GM12878 (cell line): ENCODE data around the gene ACADS. TPM values are rescaled to one million over a fixed set of nuclear protein-coding genes. Genes with fewer than 3 reads are reported as not detected.

Source experiments
- ATAC-seq: fragments of 200-7000 bp; cut with Tn5 transposase; 3 replicates; pipeline ENCODE4 v1.9.1; 2020; ENCODE audit warnings: mild to moderate bottlenecking, moderate library complexity
- BruUV-seq: library from RNA; stranded (reverse); fragments of 400-500 nt; replicated peaks from 2 replicates; lab custom pipeline; 2021; lab: Mats Ljungman, UMichigan
- CTCF ChIA-PET: fragments of 300-600 bp; sonication (Branson Sonifier 250); formaldehyde crosslinking; extraction: SDS; loops from one replicate; lab custom pipeline; 2021; ENCODE audit warnings: inconsistent platforms; lab: Yijun Ruan, JAX
- POLR2A ChIA-PET: fragments of 350-600 bp; formaldehyde crosslinking; extraction: SDS; loops from one replicate; lab custom pipeline; 2021; ENCODE audit warnings: inconsistent platforms; lab: Charles Lee
- RAD21 ChIA-PET: fragments of 300-600 bp; sonication (Branson Sonifier 250); formaldehyde crosslinking; loops from one replicate; lab custom pipeline; 2023; ENCODE audit warnings: antibody characterized with exemption; ENCODE audit not compliant: unreplicated experiment; lab: Charles Lee
- SMC1A ChIA-PET: fragments of 300-600 bp; sonication (Branson Sonifier 250); formaldehyde crosslinking; loops from one replicate; lab custom pipeline; 2023; ENCODE audit not compliant: unreplicated experiment, uncharacterized antibody; lab: Charles Lee
- DNase-seq: peaks from one replicate; pipeline ENCODE4 v3.0.0-alpha.2; 2011; ENCODE audit warnings: low read depth, low spot score
- FAIRE-seq: peaks from 3 replicates; lab custom pipeline; 2011; peaks lifted over from hg19 to GRCh38; lab: Jason Lieb, UNC
- H2AFZ ChIP-seq: 2 replicates; pipeline ENCODE4 v1.6.0; 2011; ENCODE audit warnings: low read depth, low read length, control low read depth; ENCODE audit not compliant: control insufficient read depth
- H3K27ac ChIP-seq: 2 replicates; pipeline ENCODE4 v1.5.1; 2011; ENCODE audit warnings: control low read depth; ENCODE audit not compliant: control insufficient read depth, insufficient read depth
- H3K27me3 ChIP-seq, 2 experiments: replicated peaks in 1 of 2; 2 replicates each; pipeline versions ENCODE4 v1.6.0 to v1.6.1; 2011; ENCODE audit warnings: low read length in 1 of 2; ENCODE audit not compliant: control insufficient read depth in 2 of 2, insufficient read depth in 2 of 2
- H3K36me3 ChIP-seq, 2 experiments: 2 replicates each; pipeline ENCODE4 v1.5.1; 2011; ENCODE audit warnings: low read length in 1 of 2; ENCODE audit not compliant: control insufficient read depth in 2 of 2, insufficient read depth in 2 of 2
- H3K4me1 ChIP-seq: 2 replicates; pipeline ENCODE4 v1.6.1; 2011; ENCODE audit warnings: mild to moderate bottlenecking, low read length, moderate library complexity, mixed read lengths; ENCODE audit not compliant: control insufficient read depth, insufficient read depth
- H3K4me2 ChIP-seq: 2 replicates; pipeline ENCODE4 v1.6.0; 2011; ENCODE audit warnings: control low read depth; ENCODE audit not compliant: control insufficient read depth, insufficient read depth
- H3K4me3 ChIP-seq: fragments of 200-600 bp; sonication (generic); 2 replicates; pipeline ENCODE4 v1.5.1; 2016
- H3K79me2 ChIP-seq: 2 replicates; pipeline ENCODE4 v1.6.0; 2011; ENCODE audit warnings: low read length; ENCODE audit not compliant: control insufficient read depth, insufficient read depth
- H3K9ac ChIP-seq: 2 replicates; pipeline ENCODE4 v1.8.0; 2011; ENCODE audit warnings: low read length, control low read depth, mixed read lengths; ENCODE audit not compliant: control insufficient read depth, insufficient read depth
- H3K9me3 ChIP-seq: replicated peaks from 3 replicates; pipeline ENCODE4 v1.5.1; 2011; ENCODE audit warnings: mild to moderate bottlenecking, low read length; ENCODE audit not compliant: control insufficient read depth, insufficient read depth
- H4K20me1 ChIP-seq: 2 replicates; pipeline ENCODE4 v1.6.0; 2011; ENCODE audit not compliant: control insufficient read depth, insufficient read depth
- CREM ChIP-seq: IDR thresholded peaks from 2 replicates; pipeline ENCODE4 v1.6.1; 2014; ENCODE audit warnings: antibody characterized with exemption, low read depth
- KDM1A ChIP-seq: fragments of 200-600 bp; sonication (generic); IDR thresholded peaks from 2 replicates; pipeline ENCODE4 v1.6.1; 2016; ENCODE audit warnings: borderline replicate concordance
- NFXL1 ChIP-seq: fragments of 450-650 bp; IDR thresholded peaks from 2 replicates; pipeline ENCODE4 v1.6.1; 2017; ENCODE audit warnings: antibody characterized with exemption, mild to moderate bottlenecking, borderline replicate concordance
- RAD21 ChIP-seq: IDR thresholded peaks from 2 replicates; pipeline ENCODE4 v1.6.1; 2011; ENCODE audit warnings: mild to moderate bottlenecking, low read depth, low read length, moderate library complexity; ENCODE audit not compliant: insufficient read depth
- SRF ChIP-seq, 2 experiments: IDR thresholded peaks; 2 replicates each; pipeline ENCODE4 v1.6.1; 2011; ENCODE audit warnings: low read depth in 2 of 2, low read length in 2 of 2, mild to moderate bottlenecking in 1 of 2, moderate library complexity in 1 of 2
- ZSCAN29 ChIP-seq: fragments of 450-650 bp; IDR thresholded peaks from 2 replicates; pipeline ENCODE4 v1.6.1; 2017; ENCODE audit warnings: mild to moderate bottlenecking, moderate library complexity
- WGBS: methylation state at CpG from one replicate; pipeline ENCODE4 v1.1.6; 2016; ENCODE audit warnings: low lambda C conversion rate; ENCODE audit not compliant: insufficient replicate concordance, insufficient coverage; ENCODE audit errors: missing lambda C conversion rate; 5-methylcytosine and 5-hydroxymethylcytosine counted together
- in situ Hi-C: fragments of 300-500 bp; cut with MboI; formaldehyde crosslinking; loops from 9 replicates; pipeline ENCODE4 v1.14.3; 2018; ENCODE audit warnings: mixed read lengths
- intact Hi-C: fragments of 100-400 bp; cut with micrococcal nuclease; formaldehyde crosslinking; loops from one replicate; pipeline ENCODE4 v1.14.2; 2022; ENCODE audit not compliant: unreplicated experiment
- polyA plus RNA-seq, 11 experiments: library from polyadenylated mRNA; depleted of rRNA in 4 of 11; unstranded in 6 of 11; stranded (reverse) in 5 of 11; fragments of >200 nt; fragmentation: Nextera tagmentation in 4 of 11; fragmentation: Illumina TruSeq in 1 of 11; extraction: Ambion mirVana in 4 of 11; extraction: Trizol in 1 of 11; gene quantifications; 1 replicate in 1 of 11; 2 replicates in 10 of 11; pipeline versions ENCODE4 v1.2.1 to v1.2.3, GENCODE V29; 2011 to 2016; ENCODE audit warnings: inconsistent platforms in 2 of 11, missing spikeins in 2 of 11, low read depth in 1 of 11
- total RNA-seq, 4 experiments: library from RNA; depleted of rRNA in 3 of 4; stranded (reverse); fragments of >200 nt in 3 of 4; fragmentation: Illumina TruSeq in 1 of 4; extraction: Trizol in 1 of 4; gene quantifications; 2 replicates each; pipeline versions ENCODE4 v1.2.1 to v1.2.3, GENCODE V29; 2013 to 2021
- TF ChIP-seq, protein P1 (sequence below): IDR thresholded peaks from 2 replicates; pipeline ENCODE4 v1.6.1; 2012; ENCODE audit warnings: improper control_type of control experiment, low read depth, low read length; ENCODE audit not compliant: insufficient replicate concordance
- TF ChIP-seq, protein P2 (sequence below): fragments of 150-350 bp; IDR thresholded peaks from 2 replicates; pipeline ENCODE4 v1.6.1; 2014; ENCODE audit warnings: mild to moderate bottlenecking, low read depth, low read length
- TF ChIP-seq, protein P3 (sequence below): IDR thresholded peaks from 2 replicates; pipeline ENCODE4 v1.6.1; 2011; ENCODE audit warnings: low read depth, low read length, improper control_type of control experiment, borderline replicate concordance

The ACADS gene
- total and polyA plus RNA-seq, 10 of the 15 experiments (the other 5 are each of a cell fraction or from before 2014, with no cell fraction given): 0.05 to 18.1 (median 10.2) TPM

DNA sequence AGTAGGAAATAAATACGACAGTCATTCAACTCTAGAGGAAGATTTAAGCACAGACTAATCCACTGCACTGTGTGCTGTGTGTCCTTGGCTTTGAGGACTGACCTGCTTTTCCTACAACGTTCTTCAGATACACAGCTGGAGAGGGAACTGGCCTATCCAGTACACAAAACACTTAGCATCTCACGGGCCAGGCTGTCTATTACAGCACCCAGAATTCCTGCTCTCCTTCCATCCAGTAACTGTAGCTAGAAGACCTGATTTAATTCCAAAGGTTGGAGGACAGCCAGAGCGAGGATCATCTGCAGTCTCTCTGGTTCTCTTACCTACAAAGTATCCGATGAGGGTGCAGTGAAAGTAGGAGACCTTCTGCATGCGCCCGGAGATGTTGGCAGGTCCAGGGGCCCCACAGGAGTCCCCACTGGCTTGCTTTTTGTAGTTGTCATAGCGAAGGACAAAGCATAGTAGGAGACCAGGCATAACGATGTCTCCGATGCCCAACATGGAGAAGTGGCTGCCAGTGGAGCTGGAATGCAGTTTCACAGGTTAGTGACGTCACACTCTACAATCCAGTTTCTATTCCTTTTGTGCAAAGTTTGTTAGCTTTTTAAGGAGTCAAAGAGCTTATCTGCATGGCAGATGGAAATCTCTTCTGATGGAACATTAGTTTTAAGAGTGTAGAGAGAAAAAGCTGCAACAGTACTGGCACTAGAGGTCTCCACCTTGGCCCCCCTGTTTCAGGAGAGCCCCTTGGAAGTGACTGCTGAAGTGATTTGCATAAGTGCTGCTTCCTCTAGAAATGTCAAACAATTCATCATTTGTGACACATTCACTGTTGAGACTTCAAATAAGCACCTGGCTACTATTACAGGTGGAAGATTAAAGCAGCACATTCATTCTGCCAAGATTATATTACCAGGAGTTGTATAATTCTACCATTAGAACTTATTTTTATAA, 41.7 kb downstream of the ACADS start:
- H3K4me3 ChIP-seq: no peak overlapping the region
- peak; percentile 46 for ATAC-seq
- no peak overlapping the region for H3K27ac ChIP-seq
- ChIA-PET POLR2A (interaction anchor here (1.3 to 1.5 kb wide), 2 partner anchors 9 to 60 kb away, joined by 3 to 5 read pairs; no protein-coding TSS in a partner anchor), CTCF (interaction anchor here (1.2 to 1.4 kb wide), 2 partner anchors 184 to 205 kb away, joined by 3 to 9 read pairs; no protein-coding TSS in a partner anchor), RAD21 (interaction anchor here (0.8 to 1.0 kb wide), 2 partner anchors 22 to 205 kb away, joined by 3 read pairs; no protein-coding TSS in a partner anchor), SMC1A (interaction anchor here (0.8 to 1.3 kb wide), 3 partner anchors 16 to 102 kb away, joined by 3 read pairs; no protein-coding TSS in a partner anchor)
- no peaks in the 10 kb centered on the region for H3K27me3 ChIP-seq
- intact Hi-C loops (no loop called here), in situ Hi-C loops (no loop called here)
- BruUV-seq: no TSS peak
- no peak for FAIRE-seq
- no peak for DNase-seq
- no peaks in the 10 kb centered on the region for H4K20me1 ChIP-seq
- H3K4me1 ChIP-seq: no peaks in the 10 kb centered on the region
- H3K36me3 ChIP-seq: peaks cover 22 to 36% of the 10 kb centered on the region in 2 experiments
- WGBS: 96% methylated on average over 11 of the region's 11 CpGs
- H3K4me2 ChIP-seq: no peak overlapping the region
- no peak overlapping the region for H3K9ac ChIP-seq
- H2AFZ ChIP-seq: no peak overlapping the region
- no peaks in the 10 kb centered on the region for H3K9me3 ChIP-seq
- no peaks in the 10 kb centered on the region for H3K79me2 ChIP-seq
- TF ChIP-seq RAD21: 0 out of 2 replicates have a peak, but pooled peaks have one; percentile 7
- TF ChIP-seq NFXL1: no peak
- TF ChIP-seq CREM: 0 out of 2 replicates have a peak, but pooled peaks have one; percentile 21
- TF ChIP-seq SRF (IDR thresholded peaks at IDR 0.05; ENCODE audit: low read depth in 2 of 2, low read length in 2 of 2): no peak
- TF ChIP-seq KDM1A: no peak
- TF ChIP-seq, protein P1, sequence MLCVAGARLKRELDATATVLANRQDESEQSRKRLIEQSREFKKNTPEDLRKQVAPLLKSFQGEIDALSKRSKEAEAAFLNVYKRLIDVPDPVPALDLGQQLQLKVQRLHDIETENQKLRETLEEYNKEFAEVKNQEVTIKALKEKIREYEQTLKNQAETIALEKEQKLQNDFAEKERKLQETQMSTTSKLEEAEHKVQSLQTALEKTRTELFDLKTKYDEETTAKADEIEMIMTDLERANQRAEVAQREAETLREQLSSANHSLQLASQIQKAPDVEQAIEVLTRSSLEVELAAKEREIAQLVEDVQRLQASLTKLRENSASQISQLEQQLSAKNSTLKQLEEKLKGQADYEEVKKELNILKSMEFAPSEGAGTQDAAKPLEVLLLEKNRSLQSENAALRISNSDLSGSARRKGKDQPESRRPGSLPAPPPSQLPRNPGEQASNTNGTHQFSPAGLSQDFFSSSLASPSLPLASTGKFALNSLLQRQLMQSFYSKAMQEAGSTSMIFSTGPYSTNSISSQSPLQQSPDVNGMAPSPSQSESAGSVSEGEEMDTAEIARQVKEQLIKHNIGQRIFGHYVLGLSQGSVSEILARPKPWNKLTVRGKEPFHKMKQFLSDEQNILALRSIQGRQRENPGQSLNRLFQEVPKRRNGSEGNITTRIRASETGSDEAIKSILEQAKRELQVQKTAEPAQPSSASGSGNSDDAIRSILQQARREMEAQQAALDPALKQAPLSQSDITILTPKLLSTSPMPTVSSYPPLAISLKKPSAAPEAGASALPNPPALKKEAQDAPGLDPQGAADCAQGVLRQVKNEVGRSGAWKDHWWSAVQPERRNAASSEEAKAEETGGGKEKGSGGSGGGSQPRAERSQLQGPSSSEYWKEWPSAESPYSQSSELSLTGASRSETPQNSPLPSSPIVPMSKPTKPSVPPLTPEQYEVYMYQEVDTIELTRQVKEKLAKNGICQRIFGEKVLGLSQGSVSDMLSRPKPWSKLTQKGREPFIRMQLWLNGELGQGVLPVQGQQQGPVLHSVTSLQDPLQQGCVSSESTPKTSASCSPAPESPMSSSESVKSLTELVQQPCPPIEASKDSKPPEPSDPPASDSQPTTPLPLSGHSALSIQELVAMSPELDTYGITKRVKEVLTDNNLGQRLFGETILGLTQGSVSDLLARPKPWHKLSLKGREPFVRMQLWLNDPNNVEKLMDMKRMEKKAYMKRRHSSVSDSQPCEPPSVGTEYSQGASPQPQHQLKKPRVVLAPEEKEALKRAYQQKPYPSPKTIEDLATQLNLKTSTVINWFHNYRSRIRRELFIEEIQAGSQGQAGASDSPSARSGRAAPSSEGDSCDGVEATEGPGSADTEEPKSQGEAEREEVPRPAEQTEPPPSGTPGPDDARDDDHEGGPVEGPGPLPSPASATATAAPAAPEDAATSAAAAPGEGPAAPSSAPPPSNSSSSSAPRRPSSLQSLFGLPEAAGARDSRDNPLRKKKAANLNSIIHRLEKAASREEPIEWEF: no peak
- TF ChIP-seq, protein P2, sequence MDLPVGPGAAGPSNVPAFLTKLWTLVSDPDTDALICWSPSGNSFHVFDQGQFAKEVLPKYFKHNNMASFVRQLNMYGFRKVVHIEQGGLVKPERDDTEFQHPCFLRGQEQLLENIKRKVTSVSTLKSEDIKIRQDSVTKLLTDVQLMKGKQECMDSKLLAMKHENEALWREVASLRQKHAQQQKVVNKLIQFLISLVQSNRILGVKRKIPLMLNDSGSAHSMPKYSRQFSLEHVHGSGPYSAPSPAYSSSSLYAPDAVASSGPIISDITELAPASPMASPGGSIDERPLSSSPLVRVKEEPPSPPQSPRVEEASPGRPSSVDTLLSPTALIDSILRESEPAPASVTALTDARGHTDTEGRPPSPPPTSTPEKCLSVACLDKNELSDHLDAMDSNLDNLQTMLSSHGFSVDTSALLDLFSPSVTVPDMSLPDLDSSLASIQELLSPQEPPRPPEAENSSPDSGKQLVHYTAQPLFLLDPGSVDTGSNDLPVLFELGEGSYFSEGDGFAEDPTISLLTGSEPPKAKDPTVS: no peak
- TF ChIP-seq, protein P3, sequence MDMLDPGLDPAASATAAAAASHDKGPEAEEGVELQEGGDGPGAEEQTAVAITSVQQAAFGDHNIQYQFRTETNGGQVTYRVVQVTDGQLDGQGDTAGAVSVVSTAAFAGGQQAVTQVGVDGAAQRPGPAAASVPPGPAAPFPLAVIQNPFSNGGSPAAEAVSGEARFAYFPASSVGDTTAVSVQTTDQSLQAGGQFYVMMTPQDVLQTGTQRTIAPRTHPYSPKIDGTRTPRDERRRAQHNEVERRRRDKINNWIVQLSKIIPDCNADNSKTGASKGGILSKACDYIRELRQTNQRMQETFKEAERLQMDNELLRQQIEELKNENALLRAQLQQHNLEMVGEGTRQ: no peak
- no peak for TF ChIP-seq ZSCAN29
